ENCODE data around the gene SLC15A5.

The SLC15A5 gene

DNA sequence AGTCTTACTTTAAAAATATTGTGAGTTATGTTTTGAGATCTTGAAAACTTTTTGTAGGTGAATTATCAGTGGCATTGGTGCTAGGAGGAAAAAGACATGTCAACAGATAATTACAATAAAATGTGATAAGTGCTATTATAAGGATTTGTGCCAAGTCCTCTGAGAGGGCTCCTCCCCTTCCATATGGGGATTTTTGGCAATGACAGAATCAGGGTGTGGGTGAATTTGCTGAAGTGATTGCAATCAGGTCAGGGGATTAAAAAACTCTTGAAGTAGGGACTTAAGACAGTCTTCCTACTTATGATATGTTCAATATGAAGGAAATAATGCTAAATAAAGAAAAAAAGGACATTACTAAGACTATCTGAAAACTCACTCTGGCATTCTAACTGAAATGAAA lies 122.5 kb downstream of the SLC15A5 start:
- H3K9me3 ChIP-seq = no peaks in the 10 kb centered on the region
- no peak overlapping the region for H3K4me3 ChIP-seq
- DNase-seq (ENCODE audit: low spot score in 2 of 2) = no peak
- in situ Hi-C loops (cut with MboI; ENCODE audit: low sequenced_read_pairs) = no loop called here
- no peaks in the 10 kb centered on the region for H3K4me1 ChIP-seq
- no peaks in the 10 kb centered on the region for H3K36me3 ChIP-seq (replicated peaks)
- H3K27me3 ChIP-seq (ENCODE audit: low read depth) = peaks cover 2% of the 10 kb centered on the region; the same call in 1 of the 2 replicates

DNA sequence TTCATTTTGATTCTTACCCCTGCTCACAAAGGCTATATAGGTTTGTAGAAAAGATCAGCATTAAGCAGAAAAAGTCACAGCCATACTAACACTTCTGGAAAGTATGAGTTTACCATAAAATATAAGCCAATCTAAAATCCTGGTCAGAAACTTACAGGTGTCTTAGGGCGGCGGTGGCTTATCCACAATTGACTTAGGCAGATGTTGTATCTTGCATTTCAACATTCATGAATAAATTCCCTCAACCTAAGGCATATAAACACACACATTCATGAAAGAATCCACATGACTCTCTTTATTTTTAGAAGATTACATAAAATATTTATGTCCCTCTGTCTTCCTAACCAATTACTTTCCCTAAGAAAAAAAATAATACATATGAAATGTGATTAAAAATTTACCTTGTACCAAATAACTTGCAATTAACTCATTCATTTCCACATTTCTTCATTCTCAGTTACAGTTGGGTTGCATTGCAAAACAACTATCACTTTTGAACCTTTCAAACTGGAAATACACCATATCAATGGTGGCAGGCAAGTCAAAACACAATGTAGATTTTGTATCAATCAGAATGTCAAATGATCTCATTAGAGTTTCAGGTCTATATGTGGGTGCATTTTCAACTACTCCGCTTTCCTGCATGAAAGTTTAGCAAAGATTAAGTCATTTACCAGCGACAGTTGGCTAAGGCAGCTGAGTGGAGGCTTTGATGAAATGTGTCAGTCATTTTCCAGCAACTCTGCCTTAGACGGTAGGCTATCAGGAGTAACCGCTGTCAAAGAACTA lies 124.4 kb downstream of the SLC15A5 start:
- H3K27me3 ChIP-seq (ENCODE audit: low read depth) = no peaks in the 10 kb centered on the region
- no peaks in the 10 kb centered on the region for H3K36me3 ChIP-seq (replicated peaks)
- no peak overlapping the region for H3K4me3 ChIP-seq
- in situ Hi-C loops (cut with MboI; ENCODE audit: low sequenced_read_pairs) = no loop called here
- DNase-seq (ENCODE audit: low spot score in 2 of 2) = no peak
- no peaks in the 10 kb centered on the region for H3K9me3 ChIP-seq
- no peaks in the 10 kb centered on the region for H3K4me1 ChIP-seq

DNA sequence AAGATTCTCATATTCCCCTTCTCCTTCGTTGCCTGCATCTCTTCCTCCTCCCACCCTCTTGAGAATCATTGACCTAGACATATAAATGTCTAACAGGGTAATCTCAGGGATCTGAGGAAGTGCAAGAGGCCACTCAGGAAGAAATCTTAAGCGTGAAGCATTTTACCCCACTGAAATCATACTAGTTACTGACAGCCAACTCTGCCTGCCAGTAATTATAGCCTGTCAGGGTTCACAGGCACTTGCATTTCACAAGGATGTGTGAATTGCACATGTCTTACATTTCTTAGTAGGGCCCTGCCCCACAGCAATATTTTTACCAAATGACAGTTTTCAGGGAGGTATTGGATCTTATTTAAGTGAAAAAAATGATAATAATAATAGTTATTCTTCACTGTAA lies 127.2 kb downstream of the SLC15A5 start:
- Histone ChIP-seq H3K9me3 (no peaks in the 10 kb centered on the region), H3K36me3 (replicated peaks) (no peaks in the 10 kb centered on the region), H3K4me3 (no peak overlapping the region), H3K4me1 (no peaks in the 10 kb centered on the region), H3K27me3 (ENCODE audit: low read depth) (no peaks in the 10 kb centered on the region; the same call in 1 of the 2 replicates)
- in situ Hi-C loops (cut with MboI; ENCODE audit: low sequenced_read_pairs) = no loop called here
- DNase-seq (ENCODE audit: low spot score in 2 of 2) = no peak

DNA sequence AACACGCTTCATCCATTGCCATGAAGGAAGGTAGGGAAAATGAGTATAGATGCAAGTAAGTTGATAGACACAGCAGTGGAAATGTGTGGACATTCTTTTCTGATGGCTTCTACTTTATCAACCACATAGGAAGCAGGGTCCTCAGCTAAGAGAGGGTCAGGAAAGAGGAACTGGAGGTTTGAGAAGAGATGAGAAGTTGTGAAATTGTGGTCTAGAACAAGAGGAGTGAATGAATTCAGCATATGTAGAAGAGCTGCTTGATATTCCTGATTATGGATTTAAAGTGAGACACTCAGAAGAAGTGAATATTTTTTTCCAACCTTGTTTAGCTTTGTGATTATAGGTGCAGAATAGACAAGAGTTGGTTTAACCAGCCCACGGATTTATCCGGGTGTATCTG lies 128.5 kb downstream of the SLC15A5 start:
- Histone ChIP-seq H3K36me3 (replicated peaks) (no peaks in the 10 kb centered on the region), H3K4me1 (no peaks in the 10 kb centered on the region), H3K9me3 (no peaks in the 10 kb centered on the region), H3K27me3 (ENCODE audit: low read depth) (no peaks in the 10 kb centered on the region; the same call in 1 of the 2 replicates), H3K4me3 (no peak overlapping the region)
- in situ Hi-C loops (cut with MboI; ENCODE audit: low sequenced_read_pairs) = no loop called here
- no peak for DNase-seq (ENCODE audit: low spot score in 2 of 2)

All from HAP-1 (cell line).